ENCODE data around the gene SLC22A14.

Gene SLC22A14

DNA sequence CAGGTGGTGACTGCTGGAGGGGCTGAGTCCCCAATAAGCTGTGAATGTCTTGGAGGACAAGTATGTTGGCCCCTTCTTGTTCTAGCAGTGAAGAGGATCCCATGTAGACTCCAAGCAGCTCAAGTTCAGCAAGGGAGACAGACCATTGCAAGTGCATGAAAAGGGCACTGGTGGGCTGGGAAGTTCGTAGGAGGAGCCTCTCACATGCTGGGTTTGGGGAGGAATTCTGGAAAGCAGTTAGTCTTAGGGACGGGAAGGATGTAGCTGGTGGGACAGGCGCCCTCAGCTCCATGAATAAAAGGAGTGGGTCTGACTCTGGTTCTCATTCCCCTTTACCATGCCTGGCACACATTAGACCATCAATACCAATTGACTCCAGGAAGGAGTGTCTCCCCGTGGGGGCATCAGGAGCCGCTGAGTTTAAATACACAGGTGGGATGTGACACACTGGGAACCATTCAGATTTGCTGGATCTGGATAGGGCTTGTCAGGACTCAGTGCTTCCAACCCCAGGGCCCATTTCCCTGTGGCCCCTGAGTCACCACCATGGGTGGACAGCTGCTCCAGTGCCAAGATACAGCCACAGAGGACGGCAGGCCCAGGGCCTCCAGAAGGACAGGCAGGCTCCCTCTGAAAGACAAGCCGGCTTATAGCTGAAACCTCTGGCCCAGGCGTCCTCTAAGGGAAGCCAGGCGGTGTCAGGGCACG lies 63.9 kb downstream of the SLC22A14 start:
- no peak for DNase-seq (ENCODE audit: low read depth)

- peak; percentile 86 for DNase-seq (ENCODE audit: low read depth)
These were observed 64.7 kb downstream of the SLC22A14 start, which contains the start of gene XYLB for GRCh38 chr3:38346587-38347410. TSS of gene XYLB (plus strand) at chr3:38346785. CDS start at chr3:38346869, 84 bp downstream.

GRCh38 chr3:38347421-38348200 lies 65.5 kb downstream of the SLC22A14 start:
- DNase-seq (ENCODE audit: low read depth) = no peak

- DNase-seq (ENCODE audit: low read depth) = peak; percentile 76
These were observed 66.8 kb downstream of the SLC22A14 start for GRCh38 chr3:38348903-38349302.

- DNase-seq (ENCODE audit: low read depth) = peak; percentile 64
These were observed 67.7 kb downstream of the SLC22A14 start for GRCh38 chr3:38349684-38350359.

- DNase-seq (ENCODE audit: low read depth) = peak; percentile 56
These were observed 71.1 kb downstream of the SLC22A14 start for GRCh38 chr3:38353151-38353550.

DNA sequence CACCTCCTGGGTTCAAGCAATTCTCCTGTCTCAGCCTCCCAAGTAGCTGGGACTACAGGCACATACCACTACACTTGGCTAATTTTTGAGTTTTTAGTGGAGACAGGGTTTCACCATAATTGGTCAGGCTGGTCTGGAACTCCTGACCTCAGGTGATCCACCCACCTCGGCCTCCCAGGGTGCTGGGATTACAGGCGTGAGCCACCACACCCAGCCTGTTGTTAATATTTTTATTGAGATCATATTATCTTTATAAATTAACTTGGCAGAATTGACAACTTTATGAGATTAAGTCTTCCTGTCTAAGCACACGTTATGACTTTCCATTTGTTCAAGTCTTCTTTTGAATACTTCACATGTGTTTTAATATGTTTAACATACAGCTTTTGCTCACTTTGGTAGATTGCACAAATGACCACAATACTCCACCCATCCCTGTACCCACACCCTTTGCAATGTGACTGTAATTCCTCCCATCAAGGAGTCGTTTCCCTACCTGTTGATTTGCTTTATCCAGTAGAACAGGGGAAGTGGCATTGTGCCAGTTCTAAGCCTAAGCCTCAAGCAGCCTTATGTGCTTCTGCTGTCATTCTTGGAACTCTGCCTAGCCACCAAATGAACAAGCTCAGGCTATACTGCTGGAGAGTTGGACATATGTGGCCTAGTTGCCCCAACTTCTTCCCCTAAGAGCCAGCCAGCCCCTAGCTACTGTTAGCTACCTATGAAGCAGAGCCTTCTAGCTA lies 72.7 kb downstream of the SLC22A14 start:
- peak; percentile 16 for DNase-seq (ENCODE audit: low read depth)

GRCh38 chr3:38359038-38359437 lies 76.9 kb downstream of the SLC22A14 start:
- DNase-seq (ENCODE audit: low read depth) = no peak

DNA sequence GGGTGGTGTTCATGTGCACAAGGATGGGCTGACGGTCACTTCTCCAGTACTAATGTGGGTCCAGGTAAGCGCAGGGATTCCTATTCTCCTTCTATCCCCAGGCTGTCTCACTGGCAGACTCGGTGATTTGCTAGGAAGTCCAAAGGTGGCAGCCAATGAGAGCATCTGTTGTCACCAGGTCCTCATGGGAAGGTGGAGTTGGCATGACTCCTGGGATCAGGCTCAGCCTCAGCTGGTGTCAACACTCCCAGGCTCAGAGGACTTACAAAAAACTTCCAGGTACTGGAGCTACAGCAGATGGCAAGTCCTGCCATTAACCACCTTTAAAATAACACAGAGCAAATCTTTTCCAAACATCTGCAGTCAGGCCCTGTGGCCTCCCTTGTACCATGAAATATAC lies 78.3 kb downstream of the SLC22A14 start:
- DNase-seq (ENCODE audit: low read depth) = no peak

DNA sequence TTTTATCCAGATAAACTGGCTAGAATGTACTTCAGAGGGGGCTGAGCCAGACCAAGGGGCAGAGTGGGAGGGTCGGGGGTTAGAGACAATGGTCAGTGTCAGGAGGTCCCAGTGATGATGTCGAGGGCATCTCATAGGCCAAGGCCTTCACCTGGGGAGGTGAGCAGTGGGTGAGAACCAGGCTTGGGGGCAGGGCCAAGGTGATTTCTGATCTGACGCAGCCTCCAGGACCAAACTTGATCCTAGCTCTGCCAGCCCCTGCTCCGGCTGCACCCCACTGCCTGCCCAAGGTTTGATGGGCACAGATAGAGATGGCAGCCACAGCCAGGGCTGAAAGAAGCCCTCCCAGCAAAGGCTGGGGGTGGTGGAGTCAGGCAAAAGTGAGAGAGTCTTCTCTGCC lies 79.4 kb downstream of the SLC22A14 start:
- no peak for DNase-seq (ENCODE audit: low read depth)

DNA sequence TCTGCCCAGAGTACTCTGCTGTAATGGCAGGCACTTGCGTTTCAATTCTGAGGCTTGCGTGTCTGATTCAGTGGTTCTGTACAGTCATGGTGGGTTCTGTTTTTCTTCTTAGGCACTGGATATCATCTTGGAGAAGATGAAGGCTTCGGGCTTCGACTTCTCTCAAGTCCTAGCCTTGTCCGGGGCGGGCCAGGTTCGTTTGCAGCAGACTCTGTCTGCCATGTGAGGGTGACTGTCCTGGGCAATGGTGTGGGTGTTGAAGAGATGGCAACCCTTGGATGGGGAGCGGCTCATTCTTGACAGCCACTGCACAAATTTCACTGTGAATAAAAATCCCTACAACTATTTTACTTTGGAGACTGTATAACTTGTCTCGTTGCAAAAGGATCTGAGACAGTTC lies 80.7 kb downstream of the SLC22A14 start:
- DNase-seq (ENCODE audit: low read depth) = no peak

GRCh38 chr3:38364721-38365400 lies 82.8 kb downstream of the SLC22A14 start:
- DNase-seq (ENCODE audit: low read depth) = no peak

- no peak for DNase-seq (ENCODE audit: low read depth)
These were observed 83.5 kb downstream of the SLC22A14 start for GRCh38 chr3:38365469-38366062.

- no peak for DNase-seq (ENCODE audit: low read depth)
These were observed 84.0 kb downstream of the SLC22A14 start for GRCh38 chr3:38366082-38366481.

GRCh38 chr3:38367779-38368178 lies 85.7 kb downstream of the SLC22A14 start:
- no peak for DNase-seq (ENCODE audit: low read depth)
